NOMO-1 (cell line): ENCODE data around the gene RPAP2.
A peak's percentile ranks its signal among the peaks of the same experiment; 100 is the strongest.
"Not testable (repeated sequence)": the region's sequence is repeated elsewhere in the genome, so short reads cannot be mapped to it uniquely, and the experiment has no call there.

Experiments
- DNase-seq, 2 experiments: peaks; one replicate each; lab custom pipeline; 2025; ENCODE audit not compliant: unreplicated experiment in 2 of 2; lab: John Stamatoyannopoulos, UW

Gene RPAP2

GRCh38 chr1:92298573-92299476 lies at the start of gene RPAP2, which contains the start of gene GLMN:
Gene RPAP2 (plus strand): TSS chr1:92299059. CDS start chr1:92299074, 15 bp downstream.
Gene GLMN (minus strand): TSS chr1:92298987. CDS start chr1:92297999, 988 bp downstream.
- DNase-seq, result peak; percentile 74 to 90

- not testable (repeated sequence) for DNase-seq
These were observed 44.1 kb upstream of the RPAP2 start for GRCh38 chr1:92254714-92255113.

GRCh38 chr1:92259350-92259749 lies 39.5 kb upstream of the RPAP2 start:
- DNase-seq, result no peak

GRCh38 chr1:92262516-92262915 lies 36.3 kb upstream of the RPAP2 start:
- no peak for DNase-seq

- DNase-seq, result no peak
These were observed 25.8 kb upstream of the RPAP2 start for GRCh38 chr1:92273039-92273438.

GRCh38 chr1:92274939-92275338 lies 23.9 kb upstream of the RPAP2 start:
- DNase-seq, result no peak

- no peak for DNase-seq
These were observed 22.8 kb upstream of the RPAP2 start for GRCh38 chr1:92276082-92276481.

- DNase-seq, result no peak
These were observed 21.6 kb upstream of the RPAP2 start for GRCh38 chr1:92277105-92277723.

GRCh38 chr1:92279781-92280180 lies 19.1 kb upstream of the RPAP2 start:
- not testable (repeated sequence) for DNase-seq

- DNase-seq, result not testable (repeated sequence)
These were observed 17.4 kb upstream of the RPAP2 start for GRCh38 chr1:92281411-92281810.

GRCh38 chr1:92291372-92291999 lies 7.4 kb upstream of the RPAP2 start:
- peak in 1 of 2 experiments; percentile 56 for DNase-seq

GRCh38 chr1:92298213-92298572 lies 666 bp upstream of the RPAP2 start:
- peak in 1 of 2 experiments; percentile 37 for DNase-seq

GRCh38 chr1:92299477-92300150 lies 755 bp downstream of the RPAP2 start:
- no peak for DNase-seq

GRCh38 chr1:92301021-92301420 lies 2.2 kb downstream of the RPAP2 start:
- no peak for DNase-seq

- peak; percentile 14 to 51 for DNase-seq
These were observed 7.2 kb downstream of the RPAP2 start for GRCh38 chr1:92306020-92306419.

GRCh38 chr1:92307980-92308379 lies 9.1 kb downstream of the RPAP2 start:
- DNase-seq, result no peak

GRCh38 chr1:92310185-92310597 lies 11.3 kb downstream of the RPAP2 start:
- DNase-seq, result peak; percentile 16 to 51

- no peak for DNase-seq
These were observed 15.2 kb downstream of the RPAP2 start for GRCh38 chr1:92314024-92314423.

- DNase-seq, result no peak
These were observed 17.1 kb downstream of the RPAP2 start for GRCh38 chr1:92315766-92316599.
